ENCODE results near the gene VPS4A.

VPS4A gene

DNA sequence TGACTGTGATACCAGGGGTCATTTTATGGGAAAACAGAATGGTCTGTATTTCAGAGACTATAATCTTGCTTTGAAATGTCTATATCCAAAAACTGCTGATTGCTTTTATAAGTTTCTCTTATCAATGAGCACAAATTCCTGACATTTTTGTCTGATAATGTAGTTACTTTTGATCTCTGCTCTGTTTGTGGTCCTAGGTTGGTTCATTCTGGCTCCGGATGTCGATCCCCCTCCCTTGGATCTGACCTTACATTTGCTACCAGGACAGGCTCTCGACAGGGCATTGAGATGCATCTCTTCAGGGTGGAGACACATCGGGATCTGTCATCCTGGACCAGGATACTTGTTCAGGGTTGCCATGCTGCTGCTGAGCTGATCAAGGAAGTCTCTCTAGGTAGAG, 27.3 kb upstream of the VPS4A start:
- no peak for ATAC-seq
- no peak for TF ChIP-seq ESRRG (CRISPR knock-in tag; IDR thresholded peaks at IDR 0.05)
- no peak for TF ChIP-seq ZNF8 (CRISPR knock-in tag; IDR thresholded peaks at IDR 0.05)
- no peak for TF ChIP-seq TOX (CRISPR knock-in tag; IDR thresholded peaks at IDR 0.05; ENCODE audit: borderline replicate concordance)
- no peak for TF ChIP-seq BACH2 (CRISPR knock-in tag; IDR thresholded peaks at IDR 0.05; ENCODE audit: borderline replicate concordance)
- TF ChIP-seq, protein P1, sequence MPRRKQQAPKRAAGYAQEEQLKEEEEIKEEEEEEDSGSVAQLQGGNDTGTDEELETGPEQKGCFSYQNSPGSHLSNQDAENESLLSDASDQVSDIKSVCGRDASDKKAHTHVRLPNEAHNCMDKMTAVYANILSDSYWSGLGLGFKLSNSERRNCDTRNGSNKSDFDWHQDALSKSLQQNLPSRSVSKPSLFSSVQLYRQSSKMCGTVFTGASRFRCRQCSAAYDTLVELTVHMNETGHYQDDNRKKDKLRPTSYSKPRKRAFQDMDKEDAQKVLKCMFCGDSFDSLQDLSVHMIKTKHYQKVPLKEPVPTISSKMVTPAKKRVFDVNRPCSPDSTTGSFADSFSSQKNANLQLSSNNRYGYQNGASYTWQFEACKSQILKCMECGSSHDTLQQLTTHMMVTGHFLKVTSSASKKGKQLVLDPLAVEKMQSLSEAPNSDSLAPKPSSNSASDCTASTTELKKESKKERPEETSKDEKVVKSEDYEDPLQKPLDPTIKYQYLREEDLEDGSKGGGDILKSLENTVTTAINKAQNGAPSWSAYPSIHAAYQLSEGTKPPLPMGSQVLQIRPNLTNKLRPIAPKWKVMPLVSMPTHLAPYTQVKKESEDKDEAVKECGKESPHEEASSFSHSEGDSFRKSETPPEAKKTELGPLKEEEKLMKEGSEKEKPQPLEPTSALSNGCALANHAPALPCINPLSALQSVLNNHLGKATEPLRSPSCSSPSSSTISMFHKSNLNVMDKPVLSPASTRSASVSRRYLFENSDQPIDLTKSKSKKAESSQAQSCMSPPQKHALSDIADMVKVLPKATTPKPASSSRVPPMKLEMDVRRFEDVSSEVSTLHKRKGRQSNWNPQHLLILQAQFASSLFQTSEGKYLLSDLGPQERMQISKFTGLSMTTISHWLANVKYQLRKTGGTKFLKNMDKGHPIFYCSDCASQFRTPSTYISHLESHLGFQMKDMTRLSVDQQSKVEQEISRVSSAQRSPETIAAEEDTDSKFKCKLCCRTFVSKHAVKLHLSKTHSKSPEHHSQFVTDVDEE (CRISPR knock-in tag; IDR thresholded peaks at IDR 0.05) = no peak
- no peak for TF ChIP-seq ARNTL (CRISPR knock-in tag; IDR thresholded peaks at IDR 0.05; ENCODE audit: borderline replicate concordance, low read depth)
- no peak for TF ChIP-seq CSDC2 (CRISPR knock-in tag; IDR thresholded peaks at IDR 0.05)
- no peak for TF ChIP-seq ZNF565 (CRISPR knock-in tag; conservative IDR thresholded peaks at IDR 0.05; ENCODE audit: low read depth)
- TF ChIP-seq, protein P2, sequence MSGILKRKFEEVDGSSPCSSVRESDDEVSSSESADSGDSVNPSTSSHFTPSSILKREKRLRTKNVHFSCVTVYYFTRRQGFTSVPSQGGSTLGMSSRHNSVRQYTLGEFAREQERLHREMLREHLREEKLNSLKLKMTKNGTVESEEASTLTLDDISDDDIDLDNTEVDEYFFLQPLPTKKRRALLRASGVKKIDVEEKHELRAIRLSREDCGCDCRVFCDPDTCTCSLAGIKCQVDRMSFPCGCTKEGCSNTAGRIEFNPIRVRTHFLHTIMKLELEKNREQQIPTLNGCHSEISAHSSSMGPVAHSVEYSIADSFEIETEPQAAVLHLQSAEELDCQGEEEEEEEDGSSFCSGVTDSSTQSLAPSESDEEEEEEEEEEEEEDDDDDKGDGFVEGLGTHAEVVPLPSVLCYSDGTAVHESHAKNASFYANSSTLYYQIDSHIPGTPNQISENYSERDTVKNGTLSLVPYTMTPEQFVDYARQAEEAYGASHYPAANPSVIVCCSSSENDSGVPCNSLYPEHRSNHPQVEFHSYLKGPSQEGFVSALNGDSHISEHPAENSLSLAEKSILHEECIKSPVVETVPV (CRISPR knock-in tag; IDR thresholded peaks at IDR 0.05) = no peak
- no peak for TF ChIP-seq PPARA (CRISPR knock-in tag; IDR thresholded peaks at IDR 0.05; ENCODE audit: borderline replicate concordance)
- TF ChIP-seq ZC3H10 (CRISPR knock-in tag; IDR thresholded peaks at IDR 0.05) = no peak
- no peak for TF ChIP-seq TCF4 (CRISPR knock-in tag; IDR thresholded peaks at IDR 0.05; ENCODE audit: borderline replicate concordance)
- TF ChIP-seq, protein P3, sequence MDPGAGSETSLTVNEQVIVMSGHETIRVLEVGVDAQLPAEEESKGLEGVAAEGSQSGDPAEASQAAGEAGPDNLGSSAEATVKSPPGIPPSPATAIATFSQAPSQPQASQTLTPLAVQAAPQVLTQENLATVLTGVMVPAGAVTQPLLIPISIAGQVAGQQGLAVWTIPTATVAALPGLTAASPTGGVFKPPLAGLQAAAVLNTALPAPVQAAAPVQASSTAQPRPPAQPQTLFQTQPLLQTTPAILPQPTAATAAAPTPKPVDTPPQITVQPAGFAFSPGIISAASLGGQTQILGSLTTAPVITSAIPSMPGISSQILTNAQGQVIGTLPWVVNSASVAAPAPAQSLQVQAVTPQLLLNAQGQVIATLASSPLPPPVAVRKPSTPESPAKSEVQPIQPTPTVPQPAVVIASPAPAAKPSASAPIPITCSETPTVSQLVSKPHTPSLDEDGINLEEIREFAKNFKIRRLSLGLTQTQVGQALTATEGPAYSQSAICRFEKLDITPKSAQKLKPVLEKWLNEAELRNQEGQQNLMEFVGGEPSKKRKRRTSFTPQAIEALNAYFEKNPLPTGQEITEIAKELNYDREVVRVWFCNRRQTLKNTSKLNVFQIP (CRISPR knock-in tag; IDR thresholded peaks at IDR 0.05; ENCODE audit: borderline replicate concordance, low read depth) = no peak

DNA sequence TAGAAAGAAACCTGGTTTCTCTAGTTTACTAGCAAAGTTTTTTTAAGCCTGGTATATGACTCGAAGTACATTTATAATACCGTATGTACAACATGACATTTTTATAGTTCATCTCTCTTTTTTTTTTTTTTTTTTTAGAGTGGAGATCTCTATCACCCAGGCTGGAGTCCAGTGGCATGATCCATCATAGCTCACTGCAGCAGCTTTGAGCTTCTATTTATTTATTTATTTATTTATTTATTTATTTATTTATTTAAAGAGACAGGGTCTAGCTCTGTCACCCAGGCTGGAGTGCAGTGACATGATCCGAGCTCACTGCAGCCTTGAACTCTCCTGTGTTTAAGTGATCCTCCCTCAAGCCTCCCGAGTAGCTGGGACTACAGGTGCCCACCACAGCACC, 25.9 kb upstream of the VPS4A start:
- TF ChIP-seq, protein P3 (CRISPR knock-in tag; IDR thresholded peaks at IDR 0.05; ENCODE audit: borderline replicate concordance, low read depth) = no peak
- TF ChIP-seq CSDC2 (CRISPR knock-in tag; IDR thresholded peaks at IDR 0.05) = no peak
- TF ChIP-seq ESRRG (CRISPR knock-in tag; IDR thresholded peaks at IDR 0.05) = no peak
- TF ChIP-seq, protein P1 (CRISPR knock-in tag; IDR thresholded peaks at IDR 0.05) = no peak
- no peak for TF ChIP-seq TCF4 (CRISPR knock-in tag; IDR thresholded peaks at IDR 0.05; ENCODE audit: borderline replicate concordance)
- TF ChIP-seq, protein P4, sequence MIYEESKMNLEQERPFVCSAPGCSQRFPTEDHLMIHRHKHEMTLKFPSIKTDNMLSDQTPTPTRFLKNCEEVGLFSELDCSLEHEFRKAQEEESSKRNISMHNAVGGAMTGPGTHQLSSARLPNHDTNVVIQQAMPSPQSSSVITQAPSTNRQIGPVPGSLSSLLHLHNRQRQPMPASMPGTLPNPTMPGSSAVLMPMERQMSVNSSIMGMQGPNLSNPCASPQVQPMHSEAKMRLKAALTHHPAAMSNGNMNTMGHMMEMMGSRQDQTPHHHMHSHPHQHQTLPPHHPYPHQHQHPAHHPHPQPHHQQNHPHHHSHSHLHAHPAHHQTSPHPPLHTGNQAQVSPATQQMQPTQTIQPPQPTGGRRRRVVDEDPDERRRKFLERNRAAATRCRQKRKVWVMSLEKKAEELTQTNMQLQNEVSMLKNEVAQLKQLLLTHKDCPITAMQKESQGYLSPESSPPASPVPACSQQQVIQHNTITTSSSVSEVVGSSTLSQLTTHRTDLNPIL (CRISPR knock-in tag; IDR thresholded peaks at IDR 0.05; ENCODE audit: low read depth) = no peak
- TF ChIP-seq OSR1 (CRISPR knock-in tag; IDR thresholded peaks at IDR 0.05) = no peak
- no peak for TF ChIP-seq ISL1 (CRISPR knock-in tag; IDR thresholded peaks at IDR 0.05)
- TF ChIP-seq ZNF565 (CRISPR knock-in tag; conservative IDR thresholded peaks at IDR 0.05; ENCODE audit: low read depth) = no peak
- TF ChIP-seq ZNF8 (CRISPR knock-in tag; IDR thresholded peaks at IDR 0.05) = no peak
- no peak for TF ChIP-seq SNAI2 (CRISPR knock-in tag; IDR thresholded peaks at IDR 0.05)
- TF ChIP-seq ZC3H10 (CRISPR knock-in tag; IDR thresholded peaks at IDR 0.05) = no peak
- no peak for TF ChIP-seq GLIS3 (CRISPR knock-in tag; IDR thresholded peaks at IDR 0.05)
- TF ChIP-seq, protein P2 (CRISPR knock-in tag; IDR thresholded peaks at IDR 0.05) = no peak
- no peak for TF ChIP-seq ARNTL (CRISPR knock-in tag; IDR thresholded peaks at IDR 0.05; ENCODE audit: borderline replicate concordance, low read depth)
- peak; percentile 37 for ATAC-seq
